GM18858 (cell line): ENCODE data around the gene RAB6B.

Experiments
- ATAC-seq: cut with Tn5 transposase; IDR thresholded peaks from one replicate; pipeline ENCODE4 v1.9.1; 2021; ENCODE audit not compliant: unreplicated experiment

RAB6B gene

DNA sequence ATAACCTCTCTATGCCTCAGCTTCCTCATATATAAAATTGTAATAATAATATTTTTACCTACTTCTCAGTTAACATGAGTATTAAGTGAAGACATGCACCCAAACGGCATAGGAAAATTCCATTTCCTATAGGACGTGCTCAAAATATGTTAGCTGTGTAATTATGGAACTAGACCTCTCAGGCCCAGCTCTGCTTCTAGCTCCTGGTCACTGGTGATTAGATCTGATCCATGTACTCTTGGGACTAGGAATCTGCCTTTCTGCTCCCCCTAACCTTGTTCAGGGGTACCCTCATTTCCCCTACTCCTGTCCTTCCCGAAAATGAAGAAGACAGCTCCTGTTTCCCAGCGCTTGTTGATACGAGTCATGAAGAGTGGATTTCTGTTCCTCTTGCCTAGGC lies 119.8 kb downstream of the RAB6B start:
- ATAC-seq = no peak

DNA sequence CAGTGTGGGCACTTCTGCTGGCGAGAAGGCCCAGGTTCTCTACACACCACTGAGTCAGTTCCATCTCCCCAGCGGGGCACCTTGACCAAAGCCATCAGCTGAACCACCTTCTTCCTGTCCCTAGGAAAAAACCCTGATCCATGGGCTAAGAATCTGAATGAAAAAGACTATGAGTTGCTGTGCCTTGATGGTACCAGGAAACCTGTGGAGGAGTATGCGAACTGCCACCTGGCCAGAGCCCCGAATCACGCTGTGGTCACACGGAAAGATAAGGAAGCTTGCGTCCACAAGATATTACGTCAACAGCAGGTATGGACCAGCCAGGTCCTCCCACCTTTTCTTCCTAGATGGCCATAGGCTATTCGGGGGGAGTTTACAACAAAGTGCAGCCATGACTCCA lies 120.4 kb downstream of the RAB6B start:
- no peak for ATAC-seq
